SK-N-SH treated with all-trans-retinoic acid at 6 μM for 48 hours (cell line): Measurements from ENCODE around the gene DGKI.

Experiments used
- ARNTL ChIP-seq: fragments of 450-650 bp; formaldehyde crosslinking; IDR thresholded peaks from 2 replicates; pipeline ENCODE4 v1.5.0; 2020; ENCODE audit warnings: low read depth, mild to moderate bottlenecking, moderate library complexity, borderline replicate concordance
- TCF4 ChIP-seq: fragments of 250-450 bp; sonication (Bioruptor Pico); IDR thresholded peaks from 2 replicates; pipeline ENCODE4 v1.8.0; 2021; ENCODE audit warnings: mild to moderate bottlenecking, moderate library complexity, borderline replicate concordance
- ZNF8 ChIP-seq: fragments of 450-650 bp; formaldehyde crosslinking; IDR thresholded peaks from 2 replicates; pipeline ENCODE4 v1.5.0; 2020; ENCODE audit warnings: mild to moderate bottlenecking, moderate library complexity
- TF ChIP-seq, protein P1 (sequence below): fragments of 250-450 bp; sonication (Bioruptor Pico); IDR thresholded peaks from 2 replicates; pipeline ENCODE4 v1.5.1; 2021; ENCODE audit warnings: mild to moderate bottlenecking, moderate library complexity

DNA sequence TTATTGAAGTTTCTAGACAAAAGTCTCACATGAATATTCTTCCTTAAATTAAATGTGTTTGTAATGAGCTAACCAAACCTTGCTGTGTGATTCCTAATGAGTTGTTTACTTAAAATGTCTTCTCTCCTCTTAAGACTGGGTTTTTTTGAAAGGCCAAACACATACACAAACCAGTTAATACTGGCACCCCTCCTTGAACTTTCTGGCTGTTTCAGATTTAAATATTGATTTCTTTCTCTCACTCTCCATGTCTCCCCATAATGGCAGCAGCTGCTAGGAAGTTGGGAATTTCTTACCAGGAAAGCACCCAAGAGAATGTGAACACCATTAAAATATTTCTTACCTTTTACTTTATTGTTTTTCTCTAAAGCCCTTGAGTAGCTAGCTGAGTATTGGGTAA lies 491.8 kb downstream of the DGKI start:
- TF ChIP-seq ARNTL (no peak), TCF4 (CRISPR knock-in tag) (no peak), ZNF8 (CRISPR knock-in tag) (no peak)
- TF ChIP-seq, protein P1, sequence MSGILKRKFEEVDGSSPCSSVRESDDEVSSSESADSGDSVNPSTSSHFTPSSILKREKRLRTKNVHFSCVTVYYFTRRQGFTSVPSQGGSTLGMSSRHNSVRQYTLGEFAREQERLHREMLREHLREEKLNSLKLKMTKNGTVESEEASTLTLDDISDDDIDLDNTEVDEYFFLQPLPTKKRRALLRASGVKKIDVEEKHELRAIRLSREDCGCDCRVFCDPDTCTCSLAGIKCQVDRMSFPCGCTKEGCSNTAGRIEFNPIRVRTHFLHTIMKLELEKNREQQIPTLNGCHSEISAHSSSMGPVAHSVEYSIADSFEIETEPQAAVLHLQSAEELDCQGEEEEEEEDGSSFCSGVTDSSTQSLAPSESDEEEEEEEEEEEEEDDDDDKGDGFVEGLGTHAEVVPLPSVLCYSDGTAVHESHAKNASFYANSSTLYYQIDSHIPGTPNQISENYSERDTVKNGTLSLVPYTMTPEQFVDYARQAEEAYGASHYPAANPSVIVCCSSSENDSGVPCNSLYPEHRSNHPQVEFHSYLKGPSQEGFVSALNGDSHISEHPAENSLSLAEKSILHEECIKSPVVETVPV (CRISPR knock-in tag): no peak
